MV-4-11 (cell line): ENCODE results near the gene SPACA1.

Experiments used
- DNase-seq: peaks from one replicate; lab custom pipeline; 2025; lab: John Stamatoyannopoulos, UW

SPACA1 gene

DNA sequence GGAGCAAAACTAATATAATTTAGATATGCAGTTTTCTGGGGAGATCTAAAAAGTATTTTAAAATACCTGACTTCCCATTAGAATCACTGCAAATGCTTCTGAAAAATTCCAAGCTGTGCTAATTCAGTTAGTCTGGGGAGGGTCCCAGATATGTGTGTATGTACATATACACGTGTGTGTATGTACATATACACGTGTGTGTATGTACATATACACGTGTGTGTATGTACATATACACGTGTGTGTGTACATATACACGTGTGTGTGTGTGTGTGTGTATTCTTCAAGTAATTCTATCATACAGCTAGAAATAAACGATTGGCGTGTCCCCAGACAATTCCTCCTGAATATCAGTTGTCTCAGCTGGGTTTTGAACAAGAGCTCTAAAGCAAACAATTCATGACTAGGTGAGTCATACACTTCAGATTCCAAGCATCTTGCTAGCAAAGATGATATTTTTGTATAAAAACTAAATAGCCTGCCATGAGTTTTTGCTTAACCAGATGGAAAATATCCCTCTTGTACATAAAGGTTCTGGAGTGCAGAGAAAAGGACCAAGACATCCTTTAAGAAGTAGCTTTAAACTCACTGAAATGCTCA is 58.2 kb downstream of the SPACA1 start:
- no peak for DNase-seq

GRCh38 chr6:88107241-88107640 is 59.6 kb downstream of the SPACA1 start:
- DNase-seq = no peak

DNA sequence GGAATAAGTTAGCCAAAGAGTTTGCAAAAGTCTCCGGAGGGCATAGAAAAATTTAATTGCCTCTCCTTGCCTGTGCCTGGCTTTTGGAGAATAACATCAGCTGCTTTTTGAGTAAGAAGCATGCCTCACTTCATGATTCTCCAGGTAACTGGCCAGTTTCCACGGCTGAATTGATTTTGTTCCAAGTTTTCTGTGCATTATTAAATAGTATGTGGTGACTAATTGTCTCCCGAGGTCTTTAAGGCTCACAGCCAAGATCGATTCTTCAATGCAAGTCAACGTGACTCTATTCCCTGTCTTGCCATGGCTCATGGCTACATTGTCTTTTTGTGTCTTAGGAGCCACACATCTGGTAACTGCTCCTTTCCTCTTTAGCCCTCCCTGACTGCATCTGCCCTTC is 64.3 kb downstream of the SPACA1 start:
- DNase-seq = no peak

GRCh38 chr6:88114838-88115237 is 67.2 kb downstream of the SPACA1 start:
- no peak for DNase-seq

GRCh38 chr6:88115307-88115706 is 67.7 kb downstream of the SPACA1 start:
- no peak for DNase-seq

DNA sequence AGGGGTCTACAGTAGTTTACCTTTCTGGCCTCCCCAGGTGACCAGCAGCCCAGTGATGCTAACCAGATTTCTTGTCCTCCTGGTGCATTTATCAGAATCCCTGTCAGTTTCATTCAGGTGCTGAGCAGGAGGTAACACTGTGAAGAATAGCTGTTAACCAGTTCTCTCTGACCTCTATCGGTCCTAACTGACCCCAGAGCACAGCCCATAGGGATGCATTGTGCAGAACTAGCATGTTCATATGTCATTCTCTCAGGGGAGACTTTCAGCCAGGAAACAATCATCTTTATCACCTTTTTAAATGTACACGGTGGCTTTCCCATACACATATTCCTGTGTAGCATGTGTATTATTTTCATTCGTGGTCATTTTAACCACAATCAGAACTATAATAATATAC is 68.6 kb downstream of the SPACA1 start:
- no peak for DNase-seq
